Calu3 (cell line): Measurements from ENCODE around the gene NECAB2. TPM values are rescaled to one million over a fixed set of nuclear protein-coding genes. Genes with fewer than 3 reads are reported as not detected.

Source experiments
- BruUV-seq: library from RNA; stranded (reverse); fragments of 400-500 nt; replicated peaks from 2 replicates; lab custom pipeline; 2021; lab: Mats Ljungman, UMichigan
- CTCF ChIA-PET: fragments of 300-600 bp; sonication (Branson Sonifier 250); formaldehyde crosslinking; loops from one replicate; lab custom pipeline; 2022; ENCODE audit warnings: antibody characterized with exemption; lab: Charles Lee
- DNase-seq: peaks from one replicate; pipeline ENCODE4 v3.0.0; 2022
- H3K27ac Mint-ChIP-seq: one replicate; pipeline ENCODE4 v1.8.0; 2022; ENCODE audit warnings: mixed read lengths; ENCODE audit not compliant: unreplicated experiment
- H3K27me3 Mint-ChIP-seq: one replicate; pipeline ENCODE4 v1.8.0; 2022; ENCODE audit warnings: mixed read lengths; ENCODE audit not compliant: unreplicated experiment
- H3K36me3 Mint-ChIP-seq: one replicate; pipeline ENCODE4 v1.8.0; 2022; ENCODE audit warnings: mild to moderate bottlenecking, moderate library complexity, mixed read lengths; ENCODE audit not compliant: insufficient read depth, unreplicated experiment
- H3K4me1 Mint-ChIP-seq: one replicate; pipeline ENCODE4 v1.8.0; 2022; ENCODE audit warnings: mild to moderate bottlenecking, low read depth, mixed read lengths; ENCODE audit not compliant: unreplicated experiment
- H3K4me3 Mint-ChIP-seq: one replicate; pipeline ENCODE4 v1.8.0; 2022; ENCODE audit warnings: mild to moderate bottlenecking, low read depth, moderate library complexity, mixed read lengths; ENCODE audit not compliant: unreplicated experiment
- H3K9me3 Mint-ChIP-seq: one replicate; pipeline ENCODE4 v1.8.0; 2022; ENCODE audit warnings: low read depth, mixed read lengths; ENCODE audit not compliant: unreplicated experiment
- CTCF ChIP-seq: fragments of 200-600 bp; IDR thresholded peaks from one replicate; pipeline ENCODE4 v1.8.0; 2022; ENCODE audit warnings: antibody characterized with exemption; ENCODE audit not compliant: unreplicated experiment
- intact Hi-C: fragments of 100-400 bp; cut with micrococcal nuclease; formaldehyde crosslinking; loops from one replicate; pipeline ENCODE4 v1.10.0; 2022; ENCODE audit not compliant: unreplicated experiment
- total RNA-seq: library from RNA; stranded (reverse); gene quantifications from 2 replicates; pipeline ENCODE4 v1.2.3, GENCODE V29; 2022

Gene NECAB2
- total RNA-seq, 1 experiment from 2014 or later, result 0.28 TPM

DNA sequence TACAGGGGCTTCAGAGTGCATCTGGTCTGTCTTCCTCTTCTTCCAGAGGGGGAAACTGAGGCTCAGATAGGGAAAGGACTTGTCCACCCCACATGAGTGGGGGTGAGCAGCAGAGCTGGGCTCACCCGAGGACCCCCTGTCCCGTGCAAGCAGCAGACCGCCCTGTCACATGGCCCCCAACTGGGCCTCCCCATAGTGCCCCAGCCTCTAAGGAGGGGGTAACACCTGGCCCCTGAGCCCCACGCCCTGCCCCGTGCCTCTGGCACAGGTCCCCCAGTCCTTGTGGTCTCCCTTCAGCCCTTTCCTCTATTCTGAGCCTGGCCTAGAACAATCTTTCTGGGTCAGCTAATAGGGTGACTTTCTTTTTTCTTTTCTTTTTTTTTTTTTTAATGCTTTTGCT lies 6.5 kb upstream of the NECAB2 start:
- intact Hi-C loops, result no loop called here
- no peak for DNase-seq
- H3K4me3 Mint-ChIP-seq, result no peak overlapping the region
- H3K27me3 Mint-ChIP-seq, result no peaks in the 10 kb centered on the region
- no peak overlapping the region for H3K27ac Mint-ChIP-seq
- H3K36me3 Mint-ChIP-seq, result peaks cover 43% of the 10 kb centered on the region
- H3K4me1 Mint-ChIP-seq, result no peaks in the 10 kb centered on the region
- CTCF ChIA-PET, result no interaction called here
- H3K9me3 Mint-ChIP-seq, result no peaks in the 10 kb centered on the region
- no TSS peak for BruUV-seq
- no peak for TF ChIP-seq CTCF

- Mint-ChIP-seq H3K4me3 (no peak overlapping the region), H3K9me3 (no peaks in the 10 kb centered on the region), H3K27me3 (peaks cover 13% of the 10 kb centered on the region), H3K4me1 (no peaks in the 10 kb centered on the region), H3K27ac (no peak overlapping the region), H3K36me3 (peaks cover 41% of the 10 kb centered on the region)
- intact Hi-C loops, result no loop called here
- BruUV-seq, result no TSS peak
- CTCF ChIA-PET, result no interaction called here
- TF ChIP-seq CTCF, result no peak
- no peak for DNase-seq
Measured at GRCh38 chr16:83963277-83964119, 4.5 kb upstream of the NECAB2 start.

- no peak for TF ChIP-seq CTCF
- no peaks in the 10 kb centered on the region for H3K9me3 Mint-ChIP-seq
- intact Hi-C loops, result no loop called here
- no TSS peak for BruUV-seq
- H3K4me3 Mint-ChIP-seq, result no peak overlapping the region
- H3K4me1 Mint-ChIP-seq, result no peaks in the 10 kb centered on the region
- H3K27me3 Mint-ChIP-seq, result peaks cover 25% of the 10 kb centered on the region
- CTCF ChIA-PET, result no interaction called here
- no peak overlapping the region for H3K27ac Mint-ChIP-seq
- peaks cover 39% of the 10 kb centered on the region for H3K36me3 Mint-ChIP-seq
- DNase-seq, result no peak
Measured at GRCh38 chr16:83964684-83965443, 3.2 kb upstream of the NECAB2 start.

GRCh38 chr16:83965444-83966152 lies 2.4 kb upstream of the NECAB2 start:
- H3K4me3 Mint-ChIP-seq, result no peak overlapping the region
- no peak for DNase-seq
- intact Hi-C loops, result no loop called here
- CTCF ChIA-PET, result interaction anchor here (0.8 to 1.3 kb wide), 2 partner anchors 9 to 1367 kb away, joined by 3 to 4 read pairs; no protein-coding TSS in a partner anchor
- H3K4me1 Mint-ChIP-seq, result no peaks in the 10 kb centered on the region
- no peaks in the 10 kb centered on the region for H3K9me3 Mint-ChIP-seq
- TF ChIP-seq CTCF, result no peak
- H3K36me3 Mint-ChIP-seq, result peaks cover 38% of the 10 kb centered on the region
- no TSS peak for BruUV-seq
- H3K27ac Mint-ChIP-seq, result no peak overlapping the region
- peaks cover 32% of the 10 kb centered on the region for H3K27me3 Mint-ChIP-seq
